HCT116 (cell line): ENCODE data around the gene ADAMTS13. TPM values are rescaled to one million over a fixed set of nuclear protein-coding genes. Genes with fewer than 3 reads are reported as not detected.

Source experiments
- ATAC-seq: fragments of 200-7000 bp; cut with Tn5 transposase; 2 replicates; pipeline ENCODE4 v1.9.1; 2020; ENCODE audit warnings: mild to moderate bottlenecking, moderate library complexity
- BruUV-seq: library from RNA; stranded (reverse); fragments of 400-500 nt; replicated peaks from 2 replicates; lab custom pipeline; 2021; lab: Mats Ljungman, UMichigan
- CTCF ChIA-PET: fragments of 300-600 bp; sonication (Branson Sonifier 250); formaldehyde crosslinking; loops from one replicate; lab custom pipeline; 2021; ENCODE audit warnings: antibody characterized with exemption; lab: Charles Lee
- POLR2A ChIA-PET: fragments of 300-600, 350-600 bp; sonication (Branson Sonifier 250); formaldehyde crosslinking; loops from one replicate; lab custom pipeline; 2021; ENCODE audit warnings: antibody characterized with exemption; lab: Charles Lee
- RAD21 ChIA-PET, 2 experiments: fragments of 300-600 bp; sonication (Branson Sonifier 250); formaldehyde crosslinking; loops; one replicate each; lab custom pipeline; 2023; ENCODE audit warnings: low total read pairs in 2 of 2; ENCODE audit not compliant: uncharacterized antibody in 2 of 2, unreplicated experiment in 2 of 2, low non-redundant PET in 1 of 2; lab: Charles Lee
- DNase-seq: peaks from one replicate; pipeline ENCODE4 v3.0.0-alpha.2; 2010; ENCODE audit warnings: low read depth, low spot score
- H2AFZ ChIP-seq: fragments of 200-600 bp; shearing (Covaris generic), sonication (generic); 2 replicates; pipeline ENCODE4 v1.6.1; 2017; ENCODE audit warnings: low read depth, mixed run types, mixed read lengths, antibody characterized with exemption, low read length; ENCODE audit not compliant: poor library complexity, severe bottlenecking
- H3K27ac ChIP-seq: 2 replicates; pipeline ENCODE4 v1.5.1; 2012; ENCODE audit warnings: low read depth, low read length
- H3K27me3 ChIP-seq: fragments of 200-600 bp; sonication (generic); 2 replicates; pipeline ENCODE4 v1.6.1; 2016; ENCODE audit warnings: mixed run types, low read length, mixed read lengths; ENCODE audit not compliant: insufficient read depth
- H3K36me3 ChIP-seq, 2 experiments: fragments of 200-500 bp in 1 of 2; fragments of 200-600 bp in 1 of 2; sonication (Bioruptor generic) in 1 of 2; sonication (generic) in 1 of 2; 2 replicates each; pipeline versions ENCODE4 v1.5.1 to v1.6.1; 2014 to 2016; ENCODE audit warnings: low read length in 2 of 2, inconsistent platforms in 1 of 2, mixed read lengths in 1 of 2, mixed run types in 1 of 2; ENCODE audit not compliant: insufficient read depth in 2 of 2, control insufficient read depth in 1 of 2
- H3K4me1 ChIP-seq, 2 experiments: fragments of 200-600 bp in 1 of 2; sonication (generic) in 1 of 2; 2 replicates each; pipeline versions ENCODE4 v1.5.1 to v1.6.1; 2012 to 2017; ENCODE audit warnings: low read length in 2 of 2, inconsistent platforms in 1 of 2, mild to moderate bottlenecking in 1 of 2, mixed read lengths in 1 of 2, mixed run types in 1 of 2, moderate library complexity in 1 of 2; ENCODE audit not compliant: insufficient read depth in 2 of 2, control insufficient read depth in 1 of 2
- H3K4me2 ChIP-seq: fragments of 200-600 bp; sonication (generic); 2 replicates; pipeline ENCODE4 v1.6.1; 2017; ENCODE audit warnings: mixed run types, low read length, mixed read lengths
- H3K4me3 ChIP-seq, 2 experiments: fragments of 200-600 bp in 1 of 2; sonication (generic) in 1 of 2; replicated peaks in 1 of 2; 2 replicates each; pipeline ENCODE4 v1.5.1; 2011 to 2016; ENCODE audit warnings: low read length in 2 of 2, control low read depth in 1 of 2, low read depth in 1 of 2, mild to moderate bottlenecking in 1 of 2, mixed read lengths in 1 of 2, mixed run types in 1 of 2
- H3K79me2 ChIP-seq: fragments of 200-600 bp; sonication (generic); 2 replicates; pipeline ENCODE4 v1.6.1; 2017; ENCODE audit warnings: mild to moderate bottlenecking, mixed run types, low read length, moderate library complexity, mixed read lengths; ENCODE audit not compliant: insufficient read depth
- H3K9ac ChIP-seq: fragments of 200-600 bp; sonication (generic); 2 replicates; pipeline ENCODE4 v1.6.1; 2016; ENCODE audit warnings: low read length, mixed read lengths
- H3K9me2 ChIP-seq: fragments of 200-600 bp; sonication (generic), shearing (Covaris generic); 2 replicates; pipeline ENCODE4 v1.6.1; 2017; ENCODE audit warnings: mixed run types, mild to moderate bottlenecking, moderate library complexity; ENCODE audit not compliant: insufficient read depth
- H3K9me3 ChIP-seq, 2 experiments: fragments of 200-500 bp in 1 of 2; fragments of 200-600 bp in 1 of 2; sonication (Bioruptor generic) in 1 of 2; sonication (generic) in 1 of 2; 2 replicates each; pipeline ENCODE4 v1.6.1; 2014 to 2017; ENCODE audit warnings: low read length in 2 of 2, mixed read lengths in 2 of 2, inconsistent platforms in 1 of 2, low read depth in 1 of 2, mild to moderate bottlenecking in 1 of 2, mixed run types in 1 of 2, moderate library complexity in 1 of 2; ENCODE audit not compliant: control insufficient read depth in 1 of 2, insufficient read depth in 1 of 2
- H4K20me1 ChIP-seq: fragments of 200-600 bp; sonication (generic), shearing (Covaris generic); 2 replicates; pipeline ENCODE4 v1.6.1; 2017; ENCODE audit warnings: mixed run types, mild to moderate bottlenecking, moderate library complexity; ENCODE audit not compliant: insufficient read depth
- CBX3 ChIP-seq: IDR thresholded peaks from 2 replicates; pipeline ENCODE4 v1.6.1; 2012; ENCODE audit warnings: low read depth
- ELF1 ChIP-seq: IDR thresholded peaks from 2 replicates; pipeline ENCODE4 v1.6.1; 2012; ENCODE audit warnings: low read depth, borderline replicate concordance
- FOSL1 ChIP-seq: IDR thresholded peaks from 2 replicates; pipeline ENCODE4 v1.6.1; 2012; ENCODE audit warnings: low read depth
- JUND ChIP-seq: IDR thresholded peaks from 2 replicates; pipeline ENCODE4 v1.6.1; 2012
- RAD21 ChIP-seq: IDR thresholded peaks from 2 replicates; pipeline ENCODE4 v1.6.1; 2012; ENCODE audit warnings: low read depth, mild to moderate bottlenecking
- YY1 ChIP-seq: IDR thresholded peaks from 2 replicates; pipeline ENCODE4 v1.6.1; 2011; ENCODE audit warnings: low read length, low read depth, moderate library complexity, mild to moderate bottlenecking; ENCODE audit not compliant: insufficient replicate concordance; ENCODE audit errors: extremely low read depth
- ZFX ChIP-seq: fragments of 450-650 bp; IDR thresholded peaks from 2 replicates; pipeline ENCODE4 v1.6.1; 2017
- intact Hi-C: fragments of 100-400 bp; cut with micrococcal nuclease; formaldehyde crosslinking; loops from 2 replicates; pipeline ENCODE4 v1.10.0; 2022
- total RNA-seq: library from RNA; stranded (reverse); gene quantifications from one replicate; pipeline ENCODE4 v1.2.1, GENCODE V29; 2021; ENCODE audit not compliant: unreplicated experiment
- TF ChIP-seq, protein P1 (sequence below): IDR thresholded peaks from 2 replicates; pipeline ENCODE4 v1.6.1; 2012
- TF ChIP-seq, protein P2 (sequence below), 3 experiments: fragments of 200-600 bp in 1 of 3; sonication (generic) in 1 of 3; IDR thresholded peaks in 2 of 3; conservative IDR thresholded peaks in 1 of 3; 2 replicates each; pipeline ENCODE4 v1.5.1; 2012 to 2017; ENCODE audit warnings: low read depth in 2 of 3, low read length in 2 of 3, antibody characterized with exemption in 1 of 3, borderline replicate concordance in 1 of 3, control low read depth in 1 of 3, mild to moderate bottlenecking in 1 of 3, mixed read lengths in 1 of 3, mixed run types in 1 of 3, moderate library complexity in 1 of 3; ENCODE audit not compliant: insufficient read depth in 1 of 3
- TF ChIP-seq, protein P3 (sequence below): IDR thresholded peaks from 2 replicates; pipeline ENCODE4 v1.6.1; 2011; ENCODE audit warnings: mild to moderate bottlenecking, low read length, moderate library complexity; ENCODE audit not compliant: insufficient replicate concordance; ENCODE audit errors: extremely low read depth

Gene ADAMTS13
- total RNA-seq, 1 experiment from 2014 or later = 9.2 TPM

- intact Hi-C loops = no loop called here
- Histone ChIP-seq H3K4me3 (no peak overlapping the region), H3K27ac (no peak overlapping the region), H3K79me2 (no peaks in the 10 kb centered on the region), H3K9me2 (no peaks in the 10 kb centered on the region), H3K9me3 (no peaks in the 10 kb centered on the region), H3K27me3 (no peaks in the 10 kb centered on the region), H3K36me3 (no peaks in the 10 kb centered on the region), H4K20me1 (no peaks in the 10 kb centered on the region), H2AFZ (no peak overlapping the region), H3K4me2 (no peak overlapping the region), H3K4me1 (peaks cover 8 to 14% of the 10 kb centered on the region in 2 experiments; a peak in 3 of 4 replicates), H3K9ac (no peak overlapping the region)
- DNase-seq (no peak), ATAC-seq (no peak)
- no peak for TF ChIP-seq YY1
- TF ChIP-seq RAD21 = peak; percentile 11; the same call in 1 of the 2 replicates
- BruUV-seq = no TSS peak
- RAD21 ChIA-PET = interaction anchor here in 1 of 2 experiments (0.6 kb wide), 1 partner anchor 20 kb away, joined by 3 read pairs; no protein-coding TSS in a partner anchor
- CTCF ChIA-PET = interaction anchor here (0.6 kb wide), 1 partner anchor 161 kb away, joined by 3 read pairs; no protein-coding TSS in a partner anchor
- POLR2A ChIA-PET = no interaction called here
Observed at GRCh38 chr9:133490201-133490681, 68.1 kb downstream of the ADAMTS13 start.

DNA sequence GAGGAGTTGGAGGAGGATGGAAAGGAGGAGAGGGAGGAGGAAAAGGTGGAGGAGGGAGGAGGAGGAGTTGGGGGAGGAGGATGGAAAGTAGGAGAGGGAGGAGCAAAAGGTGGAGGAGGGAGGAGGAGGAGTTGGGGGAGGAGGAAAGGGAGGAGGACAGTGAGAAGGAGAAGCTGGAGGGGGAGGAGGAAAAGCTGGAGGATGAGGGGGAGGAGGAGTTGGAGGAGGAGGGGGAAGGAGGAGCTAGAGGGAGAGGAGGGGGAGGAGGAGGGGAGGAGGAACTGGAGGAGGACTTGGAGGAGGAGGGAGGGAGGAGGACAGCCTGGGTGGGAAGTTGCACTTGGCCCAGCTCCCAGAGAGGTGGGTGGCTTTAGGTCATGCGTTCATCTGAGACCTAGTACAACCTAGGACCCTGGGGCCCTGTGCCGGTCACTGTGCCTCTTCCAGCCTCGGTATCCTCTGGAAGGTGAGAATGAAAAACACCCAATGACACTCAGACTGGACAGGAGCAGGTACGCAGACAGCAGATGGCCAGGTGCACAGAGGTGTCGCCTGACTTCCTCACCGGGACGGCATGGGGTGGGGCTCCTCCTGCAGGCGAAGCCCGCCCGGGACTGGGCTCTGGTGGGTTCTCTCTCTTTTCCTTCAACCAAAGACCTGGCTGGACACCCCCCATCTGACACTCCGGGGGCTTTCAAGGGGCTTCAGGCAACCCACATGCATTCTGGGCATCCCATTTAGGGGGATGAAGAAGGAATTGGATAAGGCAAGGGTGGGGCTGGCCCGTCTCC is 68.9 kb downstream of the ADAMTS13 start:
- Histone ChIP-seq H4K20me1 (no peaks in the 10 kb centered on the region), H3K79me2 (no peaks in the 10 kb centered on the region), H3K4me3 (no peak overlapping the region), H3K9me3 (no peaks in the 10 kb centered on the region), H3K4me1 (peaks cover 1 to 6% of the 10 kb centered on the region in 2 experiments; a peak in 3 of 4 replicates), H3K9me2 (no peaks in the 10 kb centered on the region), H3K36me3 (no peaks in the 10 kb centered on the region), H3K9ac (no peak overlapping the region), H3K27me3 (no peaks in the 10 kb centered on the region), H3K4me2 (no peak overlapping the region), H3K27ac (no peak overlapping the region), H2AFZ (no peak overlapping the region)
- ChIA-PET CTCF (interaction anchor here (0.6 kb wide), 2 partner anchors 161 to 684 kb away, joined by 3 read pairs; no protein-coding TSS in a partner anchor), RAD21 (interaction anchor here in 1 of 2 experiments (0.6 kb wide), 1 partner anchor 19 kb away, joined by 3 read pairs; no protein-coding TSS in a partner anchor), POLR2A (no interaction called here)
- ATAC-seq = no peak
- no peak for DNase-seq
- TF ChIP-seq, protein P1, sequence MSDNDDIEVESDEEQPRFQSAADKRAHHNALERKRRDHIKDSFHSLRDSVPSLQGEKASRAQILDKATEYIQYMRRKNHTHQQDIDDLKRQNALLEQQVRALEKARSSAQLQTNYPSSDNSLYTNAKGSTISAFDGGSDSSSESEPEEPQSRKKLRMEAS = no peak
- TF ChIP-seq, protein P2, sequence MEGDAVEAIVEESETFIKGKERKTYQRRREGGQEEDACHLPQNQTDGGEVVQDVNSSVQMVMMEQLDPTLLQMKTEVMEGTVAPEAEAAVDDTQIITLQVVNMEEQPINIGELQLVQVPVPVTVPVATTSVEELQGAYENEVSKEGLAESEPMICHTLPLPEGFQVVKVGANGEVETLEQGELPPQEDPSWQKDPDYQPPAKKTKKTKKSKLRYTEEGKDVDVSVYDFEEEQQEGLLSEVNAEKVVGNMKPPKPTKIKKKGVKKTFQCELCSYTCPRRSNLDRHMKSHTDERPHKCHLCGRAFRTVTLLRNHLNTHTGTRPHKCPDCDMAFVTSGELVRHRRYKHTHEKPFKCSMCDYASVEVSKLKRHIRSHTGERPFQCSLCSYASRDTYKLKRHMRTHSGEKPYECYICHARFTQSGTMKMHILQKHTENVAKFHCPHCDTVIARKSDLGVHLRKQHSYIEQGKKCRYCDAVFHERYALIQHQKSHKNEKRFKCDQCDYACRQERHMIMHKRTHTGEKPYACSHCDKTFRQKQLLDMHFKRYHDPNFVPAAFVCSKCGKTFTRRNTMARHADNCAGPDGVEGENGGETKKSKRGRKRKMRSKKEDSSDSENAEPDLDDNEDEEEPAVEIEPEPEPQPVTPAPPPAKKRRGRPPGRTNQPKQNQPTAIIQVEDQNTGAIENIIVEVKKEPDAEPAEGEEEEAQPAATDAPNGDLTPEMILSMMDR (IDR thresholded peaks at IDR 0.05 in 2 of 3, conservative IDR thresholded peaks at IDR 0.05 in 1 of 3; ENCODE audit: borderline replicate concordance in 1 of 3, insufficient read depth in 1 of 3, low read depth in 2 of 3, low read length in 2 of 3) = no peak
- no peak for TF ChIP-seq FOSL1
- TF ChIP-seq ELF1 = no peak
- TF ChIP-seq ZFX = no peak
- TF ChIP-seq CBX3 = no peak
- TF ChIP-seq, protein P3, sequence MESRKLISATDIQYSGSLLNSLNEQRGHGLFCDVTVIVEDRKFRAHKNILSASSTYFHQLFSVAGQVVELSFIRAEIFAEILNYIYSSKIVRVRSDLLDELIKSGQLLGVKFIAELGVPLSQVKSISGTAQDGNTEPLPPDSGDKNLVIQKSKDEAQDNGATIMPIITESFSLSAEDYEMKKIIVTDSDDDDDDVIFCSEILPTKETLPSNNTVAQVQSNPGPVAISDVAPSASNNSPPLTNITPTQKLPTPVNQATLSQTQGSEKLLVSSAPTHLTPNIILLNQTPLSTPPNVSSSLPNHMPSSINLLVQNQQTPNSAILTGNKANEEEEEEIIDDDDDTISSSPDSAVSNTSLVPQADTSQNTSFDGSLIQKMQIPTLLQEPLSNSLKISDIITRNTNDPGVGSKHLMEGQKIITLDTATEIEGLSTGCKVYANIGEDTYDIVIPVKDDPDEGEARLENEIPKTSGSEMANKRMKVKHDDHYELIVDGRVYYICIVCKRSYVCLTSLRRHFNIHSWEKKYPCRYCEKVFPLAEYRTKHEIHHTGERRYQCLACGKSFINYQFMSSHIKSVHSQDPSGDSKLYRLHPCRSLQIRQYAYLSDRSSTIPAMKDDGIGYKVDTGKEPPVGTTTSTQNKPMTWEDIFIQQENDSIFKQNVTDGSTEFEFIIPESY = no peak
- no peak for TF ChIP-seq RAD21
- TF ChIP-seq JUND = no peak
- intact Hi-C loops = no loop called here
- no TSS peak for BruUV-seq
